HepG2 (cell line): ENCODE results near the gene FAM117A. TPM values are rescaled to one million over a fixed set of nuclear protein-coding genes. Genes with fewer than 3 reads are reported as not detected.

ENCODE experiments used
- ARID4A ChIP-seq: sonication (generic); formaldehyde crosslinking; IDR thresholded peaks from 2 replicates; pipeline ENCODE4 v1.5.0; 2020; ENCODE audit warnings: mild to moderate bottlenecking, missing genetic modification reagents, borderline replicate concordance
- DZIP1 ChIP-seq: sonication (generic); formaldehyde crosslinking; IDR thresholded peaks from 2 replicates; pipeline ENCODE4 v1.5.0; 2020; ENCODE audit warnings: mild to moderate bottlenecking, missing genetic modification reagents
- FOXK1 ChIP-seq: sonication (generic); formaldehyde crosslinking; IDR thresholded peaks from 2 replicates; pipeline ENCODE4 v1.4.0; 2020; ENCODE audit warnings: low read depth, missing genetic modification reagents, borderline replicate concordance
- NCOA5 ChIP-seq: sonication (generic); formaldehyde crosslinking; IDR thresholded peaks from 2 replicates; pipeline ENCODE4 v1.4.0; 2020; ENCODE audit warnings: missing genetic modification reagents
- NFE2 ChIP-seq: sonication (generic); formaldehyde crosslinking; IDR thresholded peaks from 2 replicates; pipeline ENCODE4 v1.4.0; 2020; ENCODE audit warnings: missing genetic modification reagents
- SNRNP70 ChIP-seq: fragments of 200-400 bp; formaldehyde crosslinking; IDR thresholded peaks from 2 replicates; pipeline ENCODE4 v1.6.1; 2017; ENCODE audit warnings: mild to moderate bottlenecking, low read depth, low read length, moderate library complexity
- USF2 ChIP-seq, 2 experiments: sonication (generic) in 1 of 2; formaldehyde crosslinking in 1 of 2; IDR thresholded peaks; 2 replicates each; pipeline versions ENCODE4 v1.5.1 to v1.6.1; 2011 to 2020; ENCODE audit warnings: borderline replicate concordance in 1 of 2, low read depth in 1 of 2, low read length in 1 of 2, mild to moderate bottlenecking in 1 of 2, missing genetic modification reagents in 1 of 2, moderate library complexity in 1 of 2
- ZBTB49 ChIP-seq: sonication (generic); formaldehyde crosslinking; IDR thresholded peaks from 2 replicates; pipeline ENCODE4 v1.4.0; 2020; ENCODE audit warnings: missing genetic modification reagents, borderline replicate concordance
- ZNF235 ChIP-seq: sonication (generic); formaldehyde crosslinking; IDR thresholded peaks from 2 replicates; pipeline ENCODE4 v1.8.1; 2023; ENCODE audit warnings: mild to moderate bottlenecking, missing genetic modification reagents, borderline replicate concordance
- ZNF3 ChIP-seq: IDR thresholded peaks from 2 replicates; pipeline ENCODE4 v1.7.0; 2017; ENCODE audit warnings: inconsistent platforms
- ZNF350 ChIP-seq: sonication (generic); formaldehyde crosslinking; IDR thresholded peaks from 2 replicates; pipeline ENCODE4 v1.4.0; 2020; ENCODE audit warnings: mild to moderate bottlenecking, low read depth, missing genetic modification reagents, borderline replicate concordance
- ZNF597 ChIP-seq: sonication (generic); formaldehyde crosslinking; IDR thresholded peaks from 2 replicates; pipeline ENCODE4 v1.5.0; 2020; ENCODE audit warnings: missing genetic modification reagents
- ZNF790 ChIP-seq: sonication (generic); formaldehyde crosslinking; IDR thresholded peaks from 2 replicates; pipeline ENCODE4 v1.8.0; 2022; ENCODE audit warnings: missing genetic modification reagents, mild to moderate bottlenecking, borderline replicate concordance
- polyA plus RNA-seq, 8 experiments: library from polyadenylated mRNA; depleted of rRNA in 3 of 8; stranded (reverse) in 7 of 8; unstranded in 1 of 8; fragments of >200 nt; fragmentation: Illumina TruSeq in 4 of 8; extraction: Trizol in 4 of 8; gene quantifications; 2 replicates each; pipeline versions ENCODE4 v1.2.1 to v1.2.3, GENCODE V29; 2011 to 2016; ENCODE audit warnings: low read depth in 4 of 8, missing spikeins in 1 of 8, mixed read lengths in 1 of 8; ENCODE audit not compliant: insufficient read depth in 1 of 8
- total RNA-seq, 5 experiments: library from RNA; depleted of rRNA; stranded (reverse); fragments of >200 nt; fragmentation: Illumina TruSeq; extraction: Trizol; gene quantifications; 2 replicates each; pipeline ENCODE4 v1.2.3, GENCODE V29; 2016; ENCODE audit warnings: low read depth in 1 of 5

FAM117A gene
- total and polyA plus RNA-seq, 2 of the 13 experiments (the other 11 are each of a cell fraction or from before 2014, with no cell fraction given): 12.1 to 19.8 TPM

- TF ChIP-seq USF2 (IDR thresholded peaks at IDR 0.05; ENCODE audit: low read depth, low read length) (no peak), USF2 (CRISPR knock-in tag; IDR thresholded peaks at IDR 0.05; ENCODE audit: borderline replicate concordance) (no peak; the same call in 1 of the 2 replicates), ZNF790 (CRISPR knock-in tag) (peak; percentile 96; the same call in 1 of the 2 replicates), NFE2 (CRISPR knock-in tag) (no peak), FOXK1 (CRISPR knock-in tag) (peak; percentile 98), ZNF3 (peak; percentile 69; the same call in 1 of the 2 replicates), ARID4A (peak; percentile 90), SNRNP70 (no peak), ZNF597 (CRISPR knock-in tag) (no peak), NCOA5 (CRISPR knock-in tag) (no peak; the same call in 1 of the 2 replicates), ZNF235 (CRISPR knock-in tag) (peak; percentile 81; the same call in 1 of the 2 replicates), ZBTB49 (CRISPR knock-in tag) (peak; percentile 60; the same call in 1 of the 2 replicates), ZNF350 (CRISPR knock-in tag) (peak; percentile 94; the same call in 1 of the 2 replicates), DZIP1 (CRISPR knock-in tag) (peak; percentile 98)
Observed at GRCh38 chr17:49677933-49678847, 85.7 kb downstream of the FAM117A start, which contains the start of gene SPOP (continued).
